GM23338 (cell line): ENCODE measurements around the gene TM9SF2.

Experiments
- EZH2 ChIP-seq: fragments of 200-600 bp; sonication (generic); IDR thresholded peaks from one replicate; pipeline ENCODE4 v1.8.0; 2017; ENCODE audit warnings: antibody characterized with exemption, mild to moderate bottlenecking, low read depth; ENCODE audit not compliant: unreplicated experiment
- POLR2AphosphoS5 ChIP-seq: IDR thresholded peaks from 2 replicates; pipeline ENCODE4 v1.6.1; 2016; ENCODE audit warnings: antibody characterized with exemption, low read depth
- ZNF331 ChIP-seq: fragments of 250-450 bp; sonication (Bioruptor Pico); IDR thresholded peaks from 2 replicates; pipeline ENCODE4 v1.5.0; 2020; ENCODE audit warnings: low read depth, mild to moderate bottlenecking, moderate library complexity
- TF ChIP-seq, protein P1 (sequence below), 2 experiments: fragments of 200-600 bp in 1 of 2; sonication (generic) in 1 of 2; conservative IDR thresholded peaks; 2 replicates each; pipeline versions ENCODE4 v1.5.1 to v1.6.1; 2016 to 2017; ENCODE audit warnings: antibody characterized with exemption in 2 of 2, low read depth in 2 of 2, mild to moderate bottlenecking in 2 of 2, moderate library complexity in 1 of 2
- TF ChIP-seq, protein P2 (sequence below): IDR thresholded peaks from one replicate; pipeline ENCODE4 v1.6.1; 2018; ENCODE audit warnings: antibody characterized with exemption; ENCODE audit not compliant: unreplicated experiment

DNA sequence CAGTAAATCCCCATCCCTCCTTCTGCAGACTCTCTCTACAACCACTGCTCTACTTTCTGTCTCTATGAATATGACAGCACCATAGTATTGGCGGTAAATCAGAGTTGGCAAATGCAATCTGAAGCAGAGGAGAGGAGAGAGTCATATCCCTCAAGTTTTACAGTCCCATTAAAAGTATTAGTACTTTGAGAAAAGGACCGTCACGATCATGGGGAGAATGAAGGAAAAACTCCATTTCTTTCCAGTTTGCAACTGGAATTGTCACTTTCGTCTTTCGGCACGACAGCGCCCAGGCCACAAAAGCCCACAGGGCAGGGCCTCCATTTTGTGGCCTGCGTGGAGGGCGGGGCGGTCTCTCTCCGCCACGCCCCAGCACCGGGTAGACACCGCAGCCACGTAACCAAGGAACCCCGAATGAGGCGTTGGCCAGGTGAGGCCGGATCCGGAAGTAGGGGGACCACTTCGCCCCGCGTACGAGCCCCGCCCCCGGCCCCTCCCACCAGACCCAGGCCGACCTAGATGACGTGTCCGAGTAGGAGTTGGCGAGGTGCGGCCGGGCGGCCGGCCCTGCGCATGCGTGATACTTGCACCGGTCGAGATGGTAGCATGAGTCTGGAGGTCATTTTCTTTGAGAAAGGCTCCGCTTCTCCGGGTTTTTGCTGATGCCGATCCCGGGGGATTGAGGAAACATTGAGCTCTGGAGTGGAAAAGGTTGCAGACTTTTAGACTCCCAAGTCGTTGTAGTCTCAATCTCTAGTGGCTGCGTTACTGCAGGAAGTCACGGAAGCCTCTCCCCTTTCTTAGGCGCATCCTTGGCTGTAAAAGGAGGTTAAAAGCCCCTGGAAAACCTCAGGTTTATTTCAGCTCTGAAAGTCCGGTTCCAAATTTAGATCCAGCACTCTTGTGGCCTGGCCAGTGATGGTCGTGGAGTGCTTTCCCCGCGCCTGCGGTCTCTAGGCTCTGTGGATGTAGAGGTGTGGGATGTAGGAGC, 2.8 kb upstream of the TM9SF2 start:
- peak; percentile 65; the same call in 1 of the 2 replicates for TF ChIP-seq POLR2AphosphoS5
- TF ChIP-seq, protein P1, sequence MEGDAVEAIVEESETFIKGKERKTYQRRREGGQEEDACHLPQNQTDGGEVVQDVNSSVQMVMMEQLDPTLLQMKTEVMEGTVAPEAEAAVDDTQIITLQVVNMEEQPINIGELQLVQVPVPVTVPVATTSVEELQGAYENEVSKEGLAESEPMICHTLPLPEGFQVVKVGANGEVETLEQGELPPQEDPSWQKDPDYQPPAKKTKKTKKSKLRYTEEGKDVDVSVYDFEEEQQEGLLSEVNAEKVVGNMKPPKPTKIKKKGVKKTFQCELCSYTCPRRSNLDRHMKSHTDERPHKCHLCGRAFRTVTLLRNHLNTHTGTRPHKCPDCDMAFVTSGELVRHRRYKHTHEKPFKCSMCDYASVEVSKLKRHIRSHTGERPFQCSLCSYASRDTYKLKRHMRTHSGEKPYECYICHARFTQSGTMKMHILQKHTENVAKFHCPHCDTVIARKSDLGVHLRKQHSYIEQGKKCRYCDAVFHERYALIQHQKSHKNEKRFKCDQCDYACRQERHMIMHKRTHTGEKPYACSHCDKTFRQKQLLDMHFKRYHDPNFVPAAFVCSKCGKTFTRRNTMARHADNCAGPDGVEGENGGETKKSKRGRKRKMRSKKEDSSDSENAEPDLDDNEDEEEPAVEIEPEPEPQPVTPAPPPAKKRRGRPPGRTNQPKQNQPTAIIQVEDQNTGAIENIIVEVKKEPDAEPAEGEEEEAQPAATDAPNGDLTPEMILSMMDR (conservative IDR thresholded peaks at IDR 0.05; ENCODE audit: low read depth in 2 of 2) = no peak
- TF ChIP-seq, protein P2, sequence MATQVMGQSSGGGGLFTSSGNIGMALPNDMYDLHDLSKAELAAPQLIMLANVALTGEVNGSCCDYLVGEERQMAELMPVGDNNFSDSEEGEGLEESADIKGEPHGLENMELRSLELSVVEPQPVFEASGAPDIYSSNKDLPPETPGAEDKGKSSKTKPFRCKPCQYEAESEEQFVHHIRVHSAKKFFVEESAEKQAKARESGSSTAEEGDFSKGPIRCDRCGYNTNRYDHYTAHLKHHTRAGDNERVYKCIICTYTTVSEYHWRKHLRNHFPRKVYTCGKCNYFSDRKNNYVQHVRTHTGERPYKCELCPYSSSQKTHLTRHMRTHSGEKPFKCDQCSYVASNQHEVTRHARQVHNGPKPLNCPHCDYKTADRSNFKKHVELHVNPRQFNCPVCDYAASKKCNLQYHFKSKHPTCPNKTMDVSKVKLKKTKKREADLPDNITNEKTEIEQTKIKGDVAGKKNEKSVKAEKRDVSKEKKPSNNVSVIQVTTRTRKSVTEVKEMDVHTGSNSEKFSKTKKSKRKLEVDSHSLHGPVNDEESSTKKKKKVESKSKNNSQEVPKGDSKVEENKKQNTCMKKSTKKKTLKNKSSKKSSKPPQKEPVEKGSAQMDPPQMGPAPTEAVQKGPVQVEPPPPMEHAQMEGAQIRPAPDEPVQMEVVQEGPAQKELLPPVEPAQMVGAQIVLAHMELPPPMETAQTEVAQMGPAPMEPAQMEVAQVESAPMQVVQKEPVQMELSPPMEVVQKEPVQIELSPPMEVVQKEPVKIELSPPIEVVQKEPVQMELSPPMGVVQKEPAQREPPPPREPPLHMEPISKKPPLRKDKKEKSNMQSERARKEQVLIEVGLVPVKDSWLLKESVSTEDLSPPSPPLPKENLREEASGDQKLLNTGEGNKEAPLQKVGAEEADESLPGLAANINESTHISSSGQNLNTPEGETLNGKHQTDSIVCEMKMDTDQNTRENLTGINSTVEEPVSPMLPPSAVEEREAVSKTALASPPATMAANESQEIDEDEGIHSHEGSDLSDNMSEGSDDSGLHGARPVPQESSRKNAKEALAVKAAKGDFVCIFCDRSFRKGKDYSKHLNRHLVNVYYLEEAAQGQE = no peak
- no peak for TF ChIP-seq EZH2
- TF ChIP-seq ZNF331 = no peak
